Esophagus muscularis mucosa (tissue), 4 donors: ENCODE measurements around the gene TNRC18. TPM values are rescaled to one million over a fixed set of nuclear protein-coding genes. Genes with fewer than 3 reads are reported as not detected.
"Not testable (repeated sequence)": the region's sequence is repeated elsewhere in the genome, so short reads cannot be mapped to it uniquely, and the experiment has no call there.

Source experiments
- DNase-seq: peaks from one replicate; pipeline ENCODE4 v3.0.0-alpha.2; 2017; ENCODE audit errors: extremely low spot score
- H3K27ac ChIP-seq, 4 donors: fragments of 200-600 bp; sonication (generic); replicated peaks in 1 of 4; 1 replicate in 3 of 4; 2 replicates in 1 of 4; pipeline ENCODE4 v1.5.1; 2016 to 2019; ENCODE audit warnings: mild to moderate bottlenecking in 1 of 4
- H3K27me3 ChIP-seq, 4 donors: fragments of 200-600 bp; sonication (generic); one replicate each; pipeline versions ENCODE4 v1.5.1 to v1.6.0; 2016 to 2019
- H3K36me3 ChIP-seq, 4 donors: fragments of 200-600 bp; sonication (generic); one replicate each; pipeline ENCODE4 v1.5.1; 2016 to 2019
- H3K4me1 ChIP-seq, 4 donors: fragments of 200-600 bp; sonication (generic); one replicate each; pipeline ENCODE4 v1.5.1; 2016 to 2019
- H3K4me3 ChIP-seq, 4 donors: fragments of 200-600 bp; sonication (generic); 1 replicate in 2 of 4; 2 replicates in 2 of 4; pipeline ENCODE4 v1.5.1; 2016 to 2019; ENCODE audit warnings: mild to moderate bottlenecking in 4 of 4, moderate library complexity in 1 of 4
- H3K9me3 ChIP-seq, 4 donors: fragments of 200-600 bp; sonication (generic); 1 replicate in 3 of 4; 2 replicates in 1 of 4; pipeline ENCODE4 v1.5.1; 2016 to 2019
- CTCF ChIP-seq, 3 experiments: fragments of 200-600 bp in 2 of 3; fragments of 450-650 bp in 1 of 3; sonication (generic) in 2 of 3; IDR thresholded peaks; one replicate each; pipeline ENCODE4 v1.5.1; 2017 to 2019; ENCODE audit warnings: antibody characterized with exemption in 3 of 3, mild to moderate bottlenecking in 2 of 3, moderate library complexity in 1 of 3
- EP300 ChIP-seq: sonication (generic); formaldehyde crosslinking; IDR thresholded peaks from one replicate; pipeline ENCODE4 v1.6.1; 2017; ENCODE audit warnings: antibody characterized with exemption
- POLR2A ChIP-seq: fragments of 450-650 bp; IDR thresholded peaks from one replicate; pipeline ENCODE4 v1.6.1; 2017; ENCODE audit warnings: antibody characterized with exemption, moderate library complexity, mild to moderate bottlenecking, low read depth
- POLR2AphosphoS5 ChIP-seq, 2 donors: sonication (generic); formaldehyde crosslinking; IDR thresholded peaks; one replicate each; pipeline ENCODE4 v1.6.1; 2017; ENCODE audit warnings: antibody characterized with exemption in 2 of 2
- WGBS: methylation state at CpG from one replicate; pipeline ENCODE4 v1.1.5; 2018; 5-methylcytosine and 5-hydroxymethylcytosine counted together
- intact Hi-C: fragments of 100-400 bp; cut with DNase I; formaldehyde crosslinking; loops from one replicate; pipeline ENCODE4 v1.15.1; 2023
- total RNA-seq, 4 donors: library from RNA; depleted of rRNA; stranded (reverse); fragments of >200 nt; gene quantifications; one replicate each; pipeline versions ENCODE4 v1.1.0 to v1.2.1, GENCODE V29; 2016

TNRC18 gene
- total RNA-seq, 4 donors from 2014 or later: 101 to 277 (median 166) TPM

GRCh38 chr7:5279734-5280133 is 143.9 kb downstream of the TNRC18 start:
- Histone ChIP-seq H3K27ac (no peak overlapping the region), H3K4me1 (peaks cover 8 to 40% (median 28%) of the 10 kb centered on the region in 4 donors), H3K36me3 (no peaks in the 10 kb centered on the region), H3K27me3 (peaks cover 0 to 14% (median 0%) of the 10 kb centered on the region in 4 donors), H3K4me3 (no peak overlapping the region), H3K9me3 (no peaks in the 10 kb centered on the region)
- DNase-seq: no peak
- 82% methylated on average over 4 of the region's 4 CpGs for WGBS
- intact Hi-C loops: no loop called here
- TF ChIP-seq EP300 (no peak), POLR2A (no peak), POLR2AphosphoS5 (IDR thresholded peaks at IDR 0.05) (no peak), CTCF (IDR thresholded peaks at IDR 0.05) (no peak)

DNA sequence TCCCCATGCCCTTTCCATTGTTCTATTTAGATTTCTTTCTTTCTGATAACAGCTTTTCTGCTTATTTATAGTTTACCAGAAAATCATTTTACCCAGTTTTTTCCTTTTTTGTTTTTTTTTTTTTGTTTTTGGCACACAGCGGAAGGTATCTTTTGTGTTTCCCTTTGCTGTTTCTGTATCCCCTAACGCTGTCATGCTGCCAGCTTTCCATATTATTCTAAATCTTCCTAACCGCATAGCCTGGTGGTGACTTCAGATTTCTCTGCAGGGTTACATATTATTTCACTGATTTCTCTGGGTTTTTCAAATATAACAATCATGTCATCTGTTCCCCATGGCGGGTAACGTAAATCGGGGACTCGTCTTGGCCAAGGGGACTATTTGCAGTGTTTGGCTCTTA is 144.9 kb downstream of the TNRC18 start:
- intact Hi-C loops: no loop called here
- 41% methylated on average over 7 of the region's 7 CpGs for WGBS

GRCh38 chr7:5276611-5277010 is 147.0 kb downstream of the TNRC18 start:
- Histone ChIP-seq H3K36me3 (no peaks in the 10 kb centered on the region), H3K9me3 (no peaks in the 10 kb centered on the region), H3K4me1 (peaks cover 0 to 47% (median 29%) of the 10 kb centered on the region in 4 donors), H3K27me3 (no peaks in the 10 kb centered on the region), H3K4me3 (no peak overlapping the region), H3K27ac (no peak overlapping the region)
- intact Hi-C loops: no loop called here
- WGBS: 83% methylated on average over 13 of the region's 15 CpGs
- no peak for DNase-seq
- TF ChIP-seq POLR2AphosphoS5 (IDR thresholded peaks at IDR 0.05): no peak
- no peak for TF ChIP-seq CTCF (IDR thresholded peaks at IDR 0.05)
- TF ChIP-seq EP300: no peak
- TF ChIP-seq POLR2A: no peak

More for the DNA sequence above, 144.9 kb downstream of the TNRC18 start:
- Histone ChIP-seq H3K4me1 (peaks cover 5 to 40% (median 33%) of the 10 kb centered on the region in 4 donors), H3K27ac (no peak overlapping the region), H3K36me3 (no peaks in the 10 kb centered on the region), H3K9me3 (no peaks in the 10 kb centered on the region), H3K4me3 (no peak overlapping the region), H3K27me3 (peaks cover 0 to 7% (median 0%) of the 10 kb centered on the region in 4 donors)
- no peak for TF ChIP-seq CTCF (IDR thresholded peaks at IDR 0.05)
- no peak for TF ChIP-seq POLR2A
- TF ChIP-seq POLR2AphosphoS5 (IDR thresholded peaks at IDR 0.05): no peak
- TF ChIP-seq EP300: no peak
- DNase-seq: no peak

DNA sequence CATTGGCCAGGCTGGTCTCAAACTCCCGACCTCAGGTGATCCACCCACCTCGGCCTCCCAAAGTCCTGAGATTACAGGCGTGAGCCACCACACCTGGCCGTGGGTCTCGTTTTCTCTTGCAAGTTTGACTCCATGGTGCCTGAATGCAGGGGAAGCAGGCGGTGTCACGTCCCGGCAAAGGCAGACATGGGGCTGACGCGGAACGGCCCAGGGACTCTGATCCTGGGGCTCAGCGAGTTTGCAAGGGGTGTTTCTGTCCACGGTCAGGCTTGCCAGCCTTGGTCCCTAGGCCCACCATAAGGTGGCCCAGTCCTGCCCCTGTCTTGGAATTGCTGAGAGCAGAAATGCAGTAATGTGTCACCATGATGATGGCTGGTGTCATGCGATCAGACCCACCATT is 147.5 kb downstream of the TNRC18 start:
- Histone ChIP-seq H3K27ac (peak overlapping the region in 2 of 4 donors; percentile 65 to 72), H3K4me1 (peaks cover 0 to 51% (median 30%) of the 10 kb centered on the region in 4 donors)
- H3K27me3 ChIP-seq, H3K4me3 ChIP-seq, H3K36me3 ChIP-seq, H3K9me3 ChIP-seq, DNase-seq, intact Hi-C loops: not testable (repeated sequence)
- WGBS: 92% methylated on average over 11 of the region's 14 CpGs

- H3K4me3 ChIP-seq, DNase-seq: not testable (repeated sequence)
- 40% methylated on average over 1 of the region's 10 CpGs for WGBS
These were observed 148.1 kb downstream of the TNRC18 start for GRCh38 chr7:5275510-5275909.

DNA sequence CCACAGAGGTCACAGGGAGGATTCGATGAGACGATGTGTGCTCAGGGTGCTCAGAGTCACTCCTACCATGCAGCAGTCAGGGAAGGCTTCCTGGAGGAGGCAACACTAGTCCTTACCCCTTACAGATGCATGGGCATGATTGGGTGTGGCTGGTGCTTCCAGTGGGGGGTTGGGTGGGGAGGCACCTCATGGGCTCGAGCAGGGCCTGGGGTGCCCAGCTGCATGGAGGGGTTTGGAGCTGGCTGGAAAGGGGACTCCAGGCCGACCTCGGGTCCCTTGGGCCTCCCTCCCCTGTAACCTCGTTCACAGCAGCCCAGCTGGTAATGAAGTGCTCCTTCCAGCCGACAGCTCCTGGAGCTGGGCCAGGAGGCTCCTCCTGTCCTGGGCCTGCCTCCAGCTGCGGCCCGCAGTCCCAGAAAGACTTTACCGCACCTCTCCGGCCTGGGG is 148.6 kb downstream of the TNRC18 start:
- DNase-seq, H3K27me3 ChIP-seq, H3K9me3 ChIP-seq, H3K36me3 ChIP-seq, H3K4me3 ChIP-seq, intact Hi-C loops: not testable (repeated sequence)
- Histone ChIP-seq H3K27ac (peak overlapping the region; percentile 54 to 72 (median 65)), H3K4me1 (peaks cover 0 to 61% (median 32%) of the 10 kb centered on the region in 4 donors)
- 52% methylated on average over 4 of the region's 11 CpGs for WGBS

More at GRCh38 chr7:5275510-5275909, 148.1 kb downstream of the TNRC18 start:
- H3K27me3 ChIP-seq, H3K36me3 ChIP-seq, intact Hi-C loops, H3K9me3 ChIP-seq: not testable (repeated sequence)
- H3K27ac ChIP-seq: peak overlapping the region; percentile 54 to 72 (median 65)
- peaks cover 0 to 58% (median 32%) of the 10 kb centered on the region in 4 donors for H3K4me1 ChIP-seq
